IgD-negative memory B cell (primary cell): ENCODE data around the gene ILK. TPM values are rescaled to one million over a fixed set of nuclear protein-coding genes. Genes with fewer than 3 reads are reported as not detected.

Source experiments
- H3K27ac Mint-ChIP-seq, 3 donors: one replicate each; pipeline ENCODE4 v1.8.0; 2020 to 2022; ENCODE audit warnings: mild to moderate bottlenecking in 3 of 3, mixed read lengths in 3 of 3, moderate library complexity in 1 of 3
- H3K27me3 Mint-ChIP-seq: one replicate; pipeline ENCODE4 v1.8.0; 2021; ENCODE audit warnings: mixed read lengths
- H3K36me3 Mint-ChIP-seq: one replicate; pipeline ENCODE4 v1.8.0; 2020; ENCODE audit warnings: mild to moderate bottlenecking, mixed read lengths
- H3K4me1 Mint-ChIP-seq, 3 donors: one replicate each; pipeline ENCODE4 v1.8.0; 2020 to 2022; ENCODE audit warnings: mixed read lengths in 3 of 3, mild to moderate bottlenecking in 1 of 3
- H3K4me3 Mint-ChIP-seq, 4 donors: one replicate each; pipeline ENCODE4 v1.8.0; 2020 to 2022; ENCODE audit warnings: mild to moderate bottlenecking in 4 of 4, mixed read lengths in 4 of 4, moderate library complexity in 3 of 4
- H3K9me3 Mint-ChIP-seq, 3 donors: one replicate each; pipeline ENCODE4 v1.8.0; 2020 to 2021; ENCODE audit warnings: mixed read lengths in 3 of 3, mild to moderate bottlenecking in 1 of 3
- polyA plus RNA-seq: library from polyadenylated mRNA; unstranded; fragments of 300-500 nt; fragmentation: Illumina TruSeq; gene quantifications from one replicate; pipeline ENCODE4 v1.2.3, GENCODE V29; 2021

The ILK gene
- 80.5 TPM for polyA plus RNA-seq

GRCh38 chr11:6603287-6604080 lies at the start of gene ILK, which contains the start of gene RRP8:
ILK (plus strand) TSS chr11:6603774; CDS start chr11:6604272, 498 bp downstream.
RRP8 (minus strand) TSS chr11:6603616; CDS start chr11:6603502, 114 bp downstream.
- no peaks in the 10 kb centered on the region for H3K36me3 Mint-ChIP-seq
- no peaks in the 10 kb centered on the region for H3K9me3 Mint-ChIP-seq
- H3K27ac Mint-ChIP-seq = no peak within 1 kb of the TSS
- H3K4me1 Mint-ChIP-seq = peaks cover 15 to 25% (median 23%) of the 10 kb centered on the region in 3 donors
- H3K4me3 Mint-ChIP-seq = no peak within 1 kb of the TSS
- no peaks in the 10 kb centered on the region for H3K27me3 Mint-ChIP-seq

- H3K27ac Mint-ChIP-seq = peak overlapping the region in 1 of 3 donors; percentile 93
- H3K27me3 Mint-ChIP-seq = no peaks in the 10 kb centered on the region
- H3K9me3 Mint-ChIP-seq = no peaks in the 10 kb centered on the region
- no peak overlapping the region for H3K4me3 Mint-ChIP-seq
- peaks cover 0 to 1% (median 0%) of the 10 kb centered on the region in 3 donors for H3K4me1 Mint-ChIP-seq
- peaks cover 5% of the 10 kb centered on the region for H3K36me3 Mint-ChIP-seq
Measured at GRCh38 chr11:6554828-6555706, 48.5 kb upstream of the ILK start.

GRCh38 chr11:6556139-6556949 lies 47.2 kb upstream of the ILK start:
- no peak overlapping the region for H3K4me3 Mint-ChIP-seq
- H3K4me1 Mint-ChIP-seq = peaks cover 0 to 1% (median 0%) of the 10 kb centered on the region in 3 donors
- H3K27me3 Mint-ChIP-seq = no peaks in the 10 kb centered on the region
- H3K9me3 Mint-ChIP-seq = no peaks in the 10 kb centered on the region
- H3K27ac Mint-ChIP-seq = no peak overlapping the region
- peaks cover 5% of the 10 kb centered on the region for H3K36me3 Mint-ChIP-seq

GRCh38 chr11:6557063-6557462 lies 46.5 kb upstream of the ILK start:
- peaks cover 0 to 1% (median 0%) of the 10 kb centered on the region in 3 donors for H3K4me1 Mint-ChIP-seq
- no peaks in the 10 kb centered on the region for H3K9me3 Mint-ChIP-seq
- H3K27me3 Mint-ChIP-seq = no peaks in the 10 kb centered on the region
- no peak overlapping the region for H3K27ac Mint-ChIP-seq
- H3K36me3 Mint-ChIP-seq = peaks cover 5% of the 10 kb centered on the region
- H3K4me3 Mint-ChIP-seq = no peak overlapping the region

- H3K4me3 Mint-ChIP-seq = no peak overlapping the region
- H3K36me3 Mint-ChIP-seq = peaks cover 5% of the 10 kb centered on the region
- no peaks in the 10 kb centered on the region for H3K27me3 Mint-ChIP-seq
- H3K27ac Mint-ChIP-seq = no peak overlapping the region
- H3K4me1 Mint-ChIP-seq = peaks cover 0 to 1% (median 0%) of the 10 kb centered on the region in 3 donors
- no peaks in the 10 kb centered on the region for H3K9me3 Mint-ChIP-seq
Measured at GRCh38 chr11:6557761-6558674, 45.6 kb upstream of the ILK start.

GRCh38 chr11:6559369-6559768 lies 44.2 kb upstream of the ILK start:
- no peak overlapping the region for H3K27ac Mint-ChIP-seq
- no peaks in the 10 kb centered on the region for H3K9me3 Mint-ChIP-seq
- peaks cover 5% of the 10 kb centered on the region for H3K36me3 Mint-ChIP-seq
- no peak overlapping the region for H3K4me3 Mint-ChIP-seq
- H3K27me3 Mint-ChIP-seq = no peaks in the 10 kb centered on the region
- H3K4me1 Mint-ChIP-seq = peaks cover 0 to 1% (median 0%) of the 10 kb centered on the region in 3 donors

GRCh38 chr11:6561288-6561687 lies 42.3 kb upstream of the ILK start:
- peaks cover 5% of the 10 kb centered on the region for H3K36me3 Mint-ChIP-seq

GRCh38 chr11:6563121-6563619 lies 40.4 kb upstream of the ILK start:
- H3K27ac Mint-ChIP-seq = no peak overlapping the region
- peaks cover 0 to 3% (median 0%) of the 10 kb centered on the region in 3 donors for H3K4me1 Mint-ChIP-seq
- H3K4me3 Mint-ChIP-seq = no peak overlapping the region
- H3K27me3 Mint-ChIP-seq = no peaks in the 10 kb centered on the region
- peaks cover 2% of the 10 kb centered on the region for H3K36me3 Mint-ChIP-seq
- H3K9me3 Mint-ChIP-seq = no peaks in the 10 kb centered on the region

More at GRCh38 chr11:6561288-6561687, 42.3 kb upstream of the ILK start:
- Mint-ChIP-seq H3K27ac (no peak overlapping the region), H3K9me3 (no peaks in the 10 kb centered on the region), H3K4me1 (peaks cover 0 to 3% (median 0%) of the 10 kb centered on the region in 3 donors), H3K27me3 (no peaks in the 10 kb centered on the region), H3K4me3 (no peak overlapping the region)

- H3K36me3 Mint-ChIP-seq = peaks cover 2% of the 10 kb centered on the region
- no peaks in the 10 kb centered on the region for H3K27me3 Mint-ChIP-seq
- no peak overlapping the region for H3K27ac Mint-ChIP-seq
Measured at GRCh38 chr11:6563667-6564066, 39.9 kb upstream of the ILK start.

GRCh38 chr11:6565325-6565724 lies 38.2 kb upstream of the ILK start:
- Mint-ChIP-seq H3K4me3 (no peak overlapping the region), H3K9me3 (no peaks in the 10 kb centered on the region), H3K36me3 (peaks cover 2% of the 10 kb centered on the region), H3K27me3 (no peaks in the 10 kb centered on the region), H3K4me1 (peaks cover 0 to 2% (median 0%) of the 10 kb centered on the region in 3 donors), H3K27ac (peak overlapping the region in 1 of 3 donors; percentile 33)

More at GRCh38 chr11:6563667-6564066, 39.9 kb upstream of the ILK start:
- peaks cover 0 to 3% (median 0%) of the 10 kb centered on the region in 3 donors for H3K4me1 Mint-ChIP-seq
- no peak overlapping the region for H3K4me3 Mint-ChIP-seq
- H3K9me3 Mint-ChIP-seq = no peaks in the 10 kb centered on the region

GRCh38 chr11:6565988-6566703 lies 37.4 kb upstream of the ILK start:
- H3K9me3 Mint-ChIP-seq = no peaks in the 10 kb centered on the region
- H3K4me3 Mint-ChIP-seq = no peak overlapping the region
- H3K36me3 Mint-ChIP-seq = peaks cover 2% of the 10 kb centered on the region
- no peaks in the 10 kb centered on the region for H3K27me3 Mint-ChIP-seq
- no peak overlapping the region for H3K27ac Mint-ChIP-seq
- H3K4me1 Mint-ChIP-seq = peaks cover 0 to 2% (median 0%) of the 10 kb centered on the region in 3 donors

GRCh38 chr11:6566704-6567370 lies 36.7 kb upstream of the ILK start:
- Mint-ChIP-seq H3K27ac (no peak overlapping the region), H3K36me3 (peaks cover 2% of the 10 kb centered on the region), H3K4me1 (peaks cover 0 to 2% (median 0%) of the 10 kb centered on the region in 3 donors), H3K4me3 (no peak overlapping the region), H3K27me3 (no peaks in the 10 kb centered on the region), H3K9me3 (no peaks in the 10 kb centered on the region)

GRCh38 chr11:6567371-6567745 lies 36.2 kb upstream of the ILK start:
- Mint-ChIP-seq H3K27me3 (no peaks in the 10 kb centered on the region), H3K4me3 (no peak overlapping the region), H3K9me3 (no peaks in the 10 kb centered on the region)

More at GRCh38 chr11:6567371-6567745, 36.2 kb upstream of the ILK start:
- H3K36me3 Mint-ChIP-seq = peaks cover 2% of the 10 kb centered on the region
- no peak overlapping the region for H3K27ac Mint-ChIP-seq
- peaks cover 0 to 2% (median 0%) of the 10 kb centered on the region in 3 donors for H3K4me1 Mint-ChIP-seq
